ENCODE data around the gene RPL6.

Gene RPL6

DNA sequence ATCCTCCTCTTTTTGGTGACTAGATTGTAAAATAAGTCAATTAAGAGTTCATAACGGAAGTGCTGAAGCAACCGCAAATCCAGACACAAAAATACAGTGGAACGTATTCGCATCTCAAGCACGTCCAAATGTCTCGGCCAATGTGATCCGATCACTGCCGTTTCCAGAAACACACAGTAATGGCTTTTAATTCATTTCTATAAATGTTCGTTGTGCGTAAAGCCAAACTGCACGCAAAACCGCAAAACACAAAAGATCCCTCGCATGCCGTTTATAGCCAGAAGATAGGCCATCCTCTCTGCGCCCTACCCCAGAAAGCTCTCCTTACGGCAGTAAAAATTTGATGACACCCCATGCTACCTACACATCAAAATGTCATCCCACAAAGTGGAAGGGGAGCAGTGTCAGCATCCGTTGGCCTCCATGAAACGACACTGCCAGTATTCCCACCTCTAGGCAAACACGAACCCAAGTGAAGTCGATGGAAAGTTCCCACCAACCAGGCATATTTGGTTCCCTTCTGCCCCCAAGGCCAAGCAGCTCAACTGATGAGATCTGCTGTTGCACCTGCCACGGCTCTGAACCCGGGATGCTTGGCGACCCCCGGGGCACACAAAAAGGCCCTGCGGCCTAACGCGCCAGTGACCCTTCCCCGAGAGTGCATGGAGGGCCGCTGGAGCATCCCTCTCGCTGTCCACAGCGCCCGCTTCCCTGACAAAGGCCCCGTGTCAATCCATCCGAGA lies 28.6 kb downstream of the RPL6 start:
- no peak for DNase-seq (ENCODE audit: low read depth, low spot score)

DNA sequence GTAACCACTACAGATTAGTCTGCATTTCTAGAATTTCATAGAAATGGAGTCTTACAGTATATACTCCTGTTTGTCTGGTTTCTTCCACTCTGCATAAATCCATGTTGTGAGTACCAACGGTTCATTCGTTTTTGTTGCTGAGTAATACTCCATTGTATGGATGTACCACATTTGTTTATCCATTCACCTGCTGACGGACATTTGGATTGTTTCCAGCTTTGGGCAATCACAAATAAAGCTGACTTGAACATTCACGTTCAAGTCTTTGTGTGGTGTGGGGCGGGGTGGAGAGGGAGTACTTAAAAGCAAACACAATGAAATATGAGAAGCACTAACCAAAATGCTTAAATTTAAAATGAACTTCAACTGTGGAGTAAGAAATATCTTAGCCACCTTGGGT lies 34.3 kb downstream of the RPL6 start:
- DNase-seq (ENCODE audit: low read depth, low spot score): no peak

DNA sequence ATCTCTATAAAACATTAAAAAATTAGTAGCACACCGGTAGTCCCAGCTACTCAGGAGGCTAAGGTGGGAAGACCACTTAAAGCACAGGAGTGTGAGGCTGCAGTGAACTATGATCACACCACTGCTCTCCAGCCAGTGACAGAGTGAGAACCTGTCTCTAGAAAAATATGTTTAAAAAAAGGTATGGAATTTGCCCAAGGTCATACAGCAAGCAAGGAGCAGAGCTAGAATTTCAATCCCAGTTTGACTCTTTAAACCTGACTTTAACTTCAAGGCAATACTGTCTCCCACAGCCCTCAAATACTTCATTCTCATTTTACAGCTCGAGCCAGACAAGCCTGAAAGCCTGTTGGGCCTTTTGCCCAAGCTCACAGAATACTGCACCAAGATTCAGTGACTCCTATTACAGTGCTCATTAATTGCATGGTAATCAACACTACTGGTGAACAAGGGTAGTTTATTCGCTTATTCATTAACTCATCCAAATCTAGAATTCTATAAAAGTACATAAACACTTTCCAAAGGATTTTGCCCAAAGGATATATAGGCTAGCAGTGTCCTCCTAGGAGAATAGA lies 35.2 kb downstream of the RPL6 start:
- DNase-seq (ENCODE audit: low read depth, low spot score): no peak

DNA sequence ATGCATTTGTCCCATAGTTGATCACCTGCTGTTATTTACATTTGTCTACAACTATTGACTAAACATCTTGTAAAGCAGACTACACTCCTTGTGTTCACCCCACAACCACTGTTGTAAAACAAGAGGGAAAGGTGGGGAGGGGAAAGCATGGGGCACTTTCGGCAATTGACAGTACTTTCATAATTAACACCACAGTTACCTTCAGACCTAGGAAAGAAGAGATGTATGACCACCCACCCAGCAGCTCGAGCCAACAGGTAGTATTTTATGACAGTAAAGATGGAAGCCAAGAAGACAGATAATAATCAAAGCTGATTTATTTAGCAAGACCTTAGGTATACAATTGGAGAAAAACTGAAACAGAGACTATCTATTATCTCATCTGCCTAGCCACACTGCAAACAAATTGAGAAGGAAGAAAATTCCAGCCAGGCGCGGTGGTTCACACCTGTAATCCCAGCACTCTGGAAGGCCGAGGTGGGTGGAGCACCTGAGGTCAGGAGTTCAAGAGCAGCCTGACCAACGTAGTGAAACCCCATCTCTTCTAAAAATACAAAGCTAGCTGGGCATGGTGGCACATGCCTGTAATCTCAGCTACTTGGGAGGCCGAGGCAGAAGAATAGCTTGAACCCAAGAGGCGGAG lies 38.4 kb downstream of the RPL6 start:
- DNase-seq (ENCODE audit: low read depth, low spot score): no peak

DNA sequence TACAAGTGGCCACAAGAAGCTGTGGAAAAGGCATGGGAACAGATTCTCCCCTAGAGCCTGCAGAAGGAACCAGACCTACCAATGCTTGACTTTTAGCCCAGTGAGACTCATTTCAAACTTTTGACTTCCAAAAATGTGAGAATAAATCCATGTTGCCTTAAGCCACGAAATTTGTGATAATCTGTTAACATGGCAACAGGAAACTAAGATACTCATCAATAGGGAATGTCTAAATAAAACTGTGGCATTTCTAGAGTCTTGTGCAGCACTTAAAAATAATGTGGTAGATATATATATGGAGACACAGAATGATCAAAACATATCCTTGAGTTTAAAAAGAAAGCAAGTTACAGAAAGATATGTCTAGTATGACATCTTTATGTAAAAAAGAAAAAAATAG lies 39.2 kb downstream of the RPL6 start:
- DNase-seq (ENCODE audit: low read depth, low spot score): no peak

DNA sequence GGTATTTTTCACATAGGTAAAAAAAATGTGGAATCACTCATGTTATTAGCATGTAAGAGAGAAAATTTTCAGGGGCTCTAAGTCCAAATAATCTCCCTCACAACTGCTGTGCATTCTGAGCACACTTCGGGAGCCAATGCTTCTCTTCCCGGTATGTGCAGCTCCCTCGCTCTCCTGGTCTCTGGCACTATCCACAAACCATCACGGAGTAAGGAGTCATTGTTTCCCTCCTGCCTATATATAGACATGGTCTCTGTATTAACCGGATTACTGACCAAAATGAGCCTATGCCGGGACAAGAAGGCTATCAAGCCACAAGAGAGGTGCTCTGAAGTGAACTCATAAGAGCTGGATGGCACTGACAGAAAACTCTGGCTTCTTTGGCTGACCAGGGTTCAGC lies 40.5 kb downstream of the RPL6 start:
- DNase-seq (ENCODE audit: low read depth, low spot score): no peak

DNA sequence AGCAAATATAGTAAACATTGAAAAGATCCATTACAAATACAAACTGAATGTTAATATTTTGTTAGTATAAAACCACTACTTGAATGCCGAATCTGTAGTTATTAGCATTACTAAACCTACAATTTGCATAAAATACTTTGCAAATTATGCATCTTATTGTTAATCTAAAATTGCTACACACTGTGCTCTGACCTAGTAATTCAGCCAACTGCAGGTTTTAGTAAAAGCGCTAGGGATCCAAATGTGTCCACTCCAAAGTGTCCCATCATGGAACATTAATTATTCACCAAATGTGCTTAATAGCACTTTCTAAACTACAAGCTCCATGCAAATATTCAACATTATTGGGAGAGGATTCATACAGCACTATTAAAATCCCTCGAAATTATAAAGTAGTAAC lies 41.4 kb downstream of the RPL6 start:
- no peak for DNase-seq (ENCODE audit: low read depth, low spot score)

DNA sequence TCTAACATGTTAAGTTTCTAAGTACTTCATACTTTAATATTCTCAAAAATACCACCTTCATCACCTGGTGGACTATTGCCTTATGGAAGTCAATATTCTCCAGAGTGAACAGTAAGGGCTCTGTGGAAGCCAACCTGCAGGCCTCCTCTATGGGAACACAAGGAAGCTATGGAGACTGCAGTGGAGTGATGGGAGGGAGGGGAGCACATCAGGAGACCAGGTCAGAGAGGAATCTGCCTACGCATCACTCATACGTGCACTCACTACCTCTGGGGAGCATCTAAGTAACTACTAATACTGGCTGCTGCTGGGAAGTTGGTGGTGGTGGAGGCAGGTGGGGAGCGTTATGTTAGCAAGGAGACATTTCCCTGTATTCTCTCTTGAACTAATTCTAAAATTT lies 47.1 kb downstream of the RPL6 start:
- no peak for DNase-seq (ENCODE audit: low read depth, low spot score)

DNA sequence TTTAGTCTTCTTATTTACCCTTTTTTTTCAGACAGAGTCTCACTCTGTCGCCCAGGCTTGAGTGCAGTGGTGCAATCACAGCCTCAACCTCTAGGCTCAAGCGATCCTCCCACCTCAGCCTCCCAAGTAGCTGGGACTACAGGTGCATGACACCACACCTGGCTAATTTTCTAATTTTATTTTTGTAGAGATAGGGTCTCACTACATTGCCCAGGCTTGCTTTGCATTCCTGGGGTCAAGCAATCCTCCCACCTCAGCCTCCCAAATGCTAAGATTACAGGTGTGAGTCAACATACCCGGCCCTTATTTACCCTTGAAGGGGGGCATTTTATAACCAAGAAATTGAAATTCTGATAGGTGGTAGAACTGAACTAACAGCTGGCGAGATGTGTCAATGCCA lies 48.1 kb downstream of the RPL6 start:
- DNase-seq (ENCODE audit: low read depth, low spot score): no peak

DNA sequence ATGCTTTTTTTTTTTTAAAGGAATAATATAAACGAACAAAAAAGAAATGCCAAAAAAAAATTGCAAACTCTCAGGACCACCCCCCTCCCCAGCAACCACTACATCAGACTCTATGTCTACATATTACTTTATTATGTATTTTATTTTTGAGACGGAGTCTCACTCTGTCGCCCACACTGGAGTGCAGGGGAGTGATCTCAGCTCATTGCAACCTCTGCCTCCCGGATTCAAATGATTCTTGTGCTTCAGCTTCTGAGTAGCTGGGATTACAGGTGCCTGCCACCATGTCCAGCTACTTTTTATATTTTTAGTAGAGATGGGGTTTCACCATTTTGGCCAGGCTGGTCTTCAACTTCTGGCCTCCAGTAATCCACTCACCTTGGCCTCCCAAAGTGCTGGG lies 50.1 kb downstream of the RPL6 start:
- DNase-seq (ENCODE audit: low read depth, low spot score): no peak

DNA sequence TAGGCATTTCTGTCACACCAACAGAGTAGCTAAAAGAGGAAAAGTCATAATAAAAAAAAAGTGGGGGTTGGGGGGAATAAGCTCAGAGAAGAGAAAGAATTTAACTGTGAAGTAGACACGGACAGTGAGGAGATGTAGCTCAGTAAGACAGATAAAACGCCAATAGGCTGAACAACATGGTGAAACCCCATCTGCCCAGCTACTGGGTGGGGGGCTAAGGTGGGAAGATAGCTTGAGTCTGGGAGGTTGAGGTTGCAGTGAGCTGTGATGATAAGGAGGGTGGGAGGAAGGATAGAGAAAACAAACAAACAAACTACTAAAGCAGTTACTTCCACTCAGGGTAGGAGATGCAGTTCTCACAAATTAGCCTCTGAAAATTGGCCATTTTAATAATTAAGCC lies 52.2 kb downstream of the RPL6 start:
- no peak for DNase-seq (ENCODE audit: low read depth, low spot score)
